HG03571 (cell line): ENCODE results near the gene SYT15B.
"Not testable (repeated sequence)": the region's sequence is repeated elsewhere in the genome, so short reads cannot be mapped to it uniquely, and the experiment has no call there.

Experiments used
- ATAC-seq: cut with Tn5 transposase; IDR thresholded peaks from one replicate; pipeline ENCODE4 v1.9.1; 2021; ENCODE audit not compliant: unreplicated experiment

The SYT15B gene

DNA sequence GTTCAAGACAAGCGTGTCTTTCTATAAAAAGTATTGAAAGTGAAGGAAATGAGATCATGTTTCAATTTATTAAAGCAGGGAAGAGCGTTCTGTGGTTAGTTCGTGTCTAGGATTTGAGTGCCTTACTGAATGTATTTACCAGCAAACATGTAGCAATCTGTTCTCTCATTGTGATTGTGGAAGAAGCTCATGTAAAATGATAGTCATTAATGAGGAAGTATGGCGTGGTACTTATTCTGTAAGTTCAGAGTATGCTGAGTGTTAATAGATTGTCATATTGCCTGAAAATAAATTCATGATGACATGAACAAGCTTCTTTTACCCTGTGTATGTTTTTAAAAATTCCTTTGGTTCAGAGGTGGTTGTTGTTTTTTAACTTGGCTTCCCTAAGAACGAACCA lies 32.5 kb downstream of the SYT15B start:
- ATAC-seq: not testable (repeated sequence)

DNA sequence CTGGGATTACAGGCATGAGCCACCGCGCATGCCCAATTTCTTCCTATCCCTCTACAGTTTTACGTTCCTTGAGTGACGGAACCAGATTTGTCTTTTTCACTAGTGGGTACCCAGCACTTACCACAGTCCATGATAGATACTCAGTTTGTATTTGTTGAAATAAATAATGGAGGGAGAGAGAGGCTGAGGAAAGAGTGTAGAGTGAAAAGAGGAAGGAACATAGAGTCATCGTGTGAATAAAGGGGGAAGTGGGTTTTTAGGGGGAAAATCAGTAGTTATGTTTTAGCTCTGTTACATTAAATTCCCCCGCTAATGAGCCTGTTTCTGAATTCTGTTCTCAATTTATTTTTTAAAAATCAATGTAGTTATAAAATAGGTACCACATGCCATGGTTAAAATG lies 37.7 kb downstream of the SYT15B start:
- not testable (repeated sequence) for ATAC-seq

DNA sequence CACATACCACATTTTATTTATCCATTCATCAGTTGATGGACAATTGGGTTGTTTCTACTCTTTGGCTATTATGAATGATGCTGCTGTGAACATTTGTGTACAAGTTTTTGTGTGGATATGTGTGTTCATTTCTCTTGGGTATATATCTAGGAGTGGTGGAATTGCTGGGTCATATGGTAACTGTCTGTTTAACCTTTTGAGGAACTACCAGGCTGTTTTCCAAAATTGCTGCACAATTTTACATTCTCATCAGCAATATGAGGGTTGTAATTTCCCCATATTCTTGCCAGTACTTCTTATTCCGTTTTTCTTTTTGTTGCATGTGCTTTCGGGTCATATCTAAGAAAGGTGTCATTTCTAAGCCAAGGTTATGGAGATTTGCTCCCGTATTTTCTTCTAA lies 38.3 kb downstream of the SYT15B start:
- not testable (repeated sequence) for ATAC-seq

- ATAC-seq: not testable (repeated sequence)
Observed at GRCh38 chr10:47724119-47724518, 39.3 kb downstream of the SYT15B start.

DNA sequence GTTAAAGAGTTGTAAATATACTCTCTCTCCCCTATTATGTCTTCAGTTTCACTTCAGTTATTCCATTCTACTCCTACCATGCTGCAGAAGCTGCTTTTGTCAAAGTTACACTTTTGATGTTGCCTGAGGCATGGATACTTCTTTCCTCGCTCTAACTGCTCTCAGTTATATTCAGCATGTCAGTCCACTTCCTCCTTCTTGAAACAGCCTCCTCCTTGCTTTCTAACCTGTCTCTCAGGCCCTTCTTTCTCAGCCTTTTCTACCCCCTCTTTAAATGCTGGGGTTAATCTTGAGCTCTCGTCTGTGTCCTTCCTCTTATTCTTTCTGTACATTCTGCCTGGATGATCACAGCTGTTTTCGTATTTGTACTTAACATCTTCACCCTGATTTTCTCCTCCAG lies 40.0 kb downstream of the SYT15B start:
- not testable (repeated sequence) for ATAC-seq

GRCh38 chr10:47717011-47717769 lies 46.2 kb downstream of the SYT15B start:
- ATAC-seq: not testable (repeated sequence)
